ENCODE data around the gene MCRIP1. TPM values are rescaled to one million over a fixed set of nuclear protein-coding genes. Genes with fewer than 3 reads are reported as not detected.

The MCRIP1 gene
- total and polyA plus RNA-seq, 9 of the 15 experiments (the other 6 are each of a cell fraction or from before 2014, with no cell fraction given) = 0.39 to 35.8 (median 9.7) TPM

DNA sequence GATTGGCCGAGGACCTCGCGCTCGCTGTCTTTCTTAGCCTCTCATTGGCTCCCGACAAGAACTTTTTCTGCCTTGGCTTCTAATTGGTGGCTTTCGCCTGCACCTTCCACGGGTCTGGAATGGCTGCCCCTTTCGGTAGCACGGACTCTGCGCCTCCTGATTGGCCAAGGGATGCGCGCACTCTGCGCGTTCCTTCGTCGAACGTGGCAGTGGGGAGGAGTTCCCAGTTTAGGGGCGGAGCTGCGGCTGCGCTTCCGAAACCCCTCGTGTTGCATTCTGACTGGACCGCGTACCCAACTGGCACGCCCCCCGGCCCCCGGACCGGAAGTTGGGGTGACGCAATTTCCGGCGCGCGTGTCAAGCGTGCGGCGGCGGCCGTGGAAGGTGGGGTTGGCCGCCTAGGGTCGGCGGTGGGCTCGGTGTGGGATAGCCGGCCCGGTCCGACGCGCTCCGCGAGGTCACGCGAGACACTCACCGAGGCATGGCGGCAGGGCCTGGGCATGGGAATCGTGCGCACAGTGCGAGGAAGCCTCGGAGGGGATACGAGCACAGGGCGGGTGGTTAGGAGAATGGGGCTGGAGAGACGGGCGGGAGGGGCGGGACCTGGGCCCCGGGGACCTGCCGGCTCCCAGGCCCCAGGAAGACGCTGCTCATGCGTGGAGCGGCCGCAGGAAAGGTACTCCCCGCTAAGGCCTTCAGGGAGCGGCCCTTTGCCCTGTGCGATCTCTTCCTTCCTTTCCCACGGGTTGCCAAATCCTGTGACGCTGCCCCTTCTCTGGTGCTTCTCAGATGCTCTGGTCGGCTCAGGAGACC, 27.9 kb upstream of the MCRIP1 start (continued):
- TF ChIP-seq THRAP3 (IDR thresholded peaks at IDR 0.05; ENCODE audit: borderline replicate concordance) = no peak
- TF ChIP-seq, protein P1, sequence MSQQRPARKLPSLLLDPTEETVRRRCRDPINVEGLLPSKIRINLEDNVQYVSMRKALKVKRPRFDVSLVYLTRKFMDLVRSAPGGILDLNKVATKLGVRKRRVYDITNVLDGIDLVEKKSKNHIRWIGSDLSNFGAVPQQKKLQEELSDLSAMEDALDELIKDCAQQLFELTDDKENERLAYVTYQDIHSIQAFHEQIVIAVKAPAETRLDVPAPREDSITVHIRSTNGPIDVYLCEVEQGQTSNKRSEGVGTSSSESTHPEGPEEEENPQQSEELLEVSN (IDR thresholded peaks at IDR 0.05; ENCODE audit: borderline replicate concordance in 1 of 2, extremely low read depth in 1 of 2, insufficient read depth in 1 of 2, insufficient read length in 1 of 2, low read depth in 1 of 2, low read length in 1 of 2, poor library complexity in 1 of 2, severe bottlenecking in 1 of 2) = peak; percentile 66 to 67
- peak; percentile 69 for TF ChIP-seq TBP (optimal IDR thresholded peaks at IDR 0.05; ENCODE audit: low read depth, low read length)
- TF ChIP-seq, protein P2, sequence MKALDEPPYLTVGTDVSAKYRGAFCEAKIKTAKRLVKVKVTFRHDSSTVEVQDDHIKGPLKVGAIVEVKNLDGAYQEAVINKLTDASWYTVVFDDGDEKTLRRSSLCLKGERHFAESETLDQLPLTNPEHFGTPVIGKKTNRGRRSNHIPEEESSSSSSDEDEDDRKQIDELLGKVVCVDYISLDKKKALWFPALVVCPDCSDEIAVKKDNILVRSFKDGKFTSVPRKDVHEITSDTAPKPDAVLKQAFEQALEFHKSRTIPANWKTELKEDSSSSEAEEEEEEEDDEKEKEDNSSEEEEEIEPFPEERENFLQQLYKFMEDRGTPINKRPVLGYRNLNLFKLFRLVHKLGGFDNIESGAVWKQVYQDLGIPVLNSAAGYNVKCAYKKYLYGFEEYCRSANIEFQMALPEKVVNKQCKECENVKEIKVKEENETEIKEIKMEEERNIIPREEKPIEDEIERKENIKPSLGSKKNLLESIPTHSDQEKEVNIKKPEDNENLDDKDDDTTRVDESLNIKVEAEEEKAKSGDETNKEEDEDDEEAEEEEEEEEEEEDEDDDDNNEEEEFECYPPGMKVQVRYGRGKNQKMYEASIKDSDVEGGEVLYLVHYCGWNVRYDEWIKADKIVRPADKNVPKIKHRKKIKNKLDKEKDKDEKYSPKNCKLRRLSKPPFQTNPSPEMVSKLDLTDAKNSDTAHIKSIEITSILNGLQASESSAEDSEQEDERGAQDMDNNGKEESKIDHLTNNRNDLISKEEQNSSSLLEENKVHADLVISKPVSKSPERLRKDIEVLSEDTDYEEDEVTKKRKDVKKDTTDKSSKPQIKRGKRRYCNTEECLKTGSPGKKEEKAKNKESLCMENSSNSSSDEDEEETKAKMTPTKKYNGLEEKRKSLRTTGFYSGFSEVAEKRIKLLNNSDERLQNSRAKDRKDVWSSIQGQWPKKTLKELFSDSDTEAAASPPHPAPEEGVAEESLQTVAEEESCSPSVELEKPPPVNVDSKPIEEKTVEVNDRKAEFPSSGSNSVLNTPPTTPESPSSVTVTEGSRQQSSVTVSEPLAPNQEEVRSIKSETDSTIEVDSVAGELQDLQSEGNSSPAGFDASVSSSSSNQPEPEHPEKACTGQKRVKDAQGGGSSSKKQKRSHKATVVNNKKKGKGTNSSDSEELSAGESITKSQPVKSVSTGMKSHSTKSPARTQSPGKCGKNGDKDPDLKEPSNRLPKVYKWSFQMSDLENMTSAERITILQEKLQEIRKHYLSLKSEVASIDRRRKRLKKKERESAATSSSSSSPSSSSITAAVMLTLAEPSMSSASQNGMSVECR (CRISPR knock-in tag; IDR thresholded peaks at IDR 0.05) = no peak; the same call in 1 of the 2 replicates
- no peak for TF ChIP-seq MYNN (IDR thresholded peaks at IDR 0.05)
- no peak for TF ChIP-seq MYNN (CRISPR knock-in tag; IDR thresholded peaks at IDR 0.05)
- TF ChIP-seq ZNF79 (CRISPR knock-in tag; IDR thresholded peaks at IDR 0.05; ENCODE audit: low read depth) = peak; percentile 88
- TF ChIP-seq NFYB (IDR thresholded peaks at IDR 0.05; ENCODE audit: extremely low read depth, insufficient read length) = peak; percentile 98
- TF ChIP-seq POLR2H (tag; IDR thresholded peaks at IDR 0.05; ENCODE audit: low read depth) = peak; percentile 69
- no peak for TF ChIP-seq STAT5A (IDR thresholded peaks at IDR 0.05; ENCODE audit: borderline replicate concordance, low read length)
- peak; percentile 100 for TF ChIP-seq ASH1L (IDR thresholded peaks at IDR 0.05; ENCODE audit: borderline replicate concordance, low read depth, partially characterized antibody)
- TF ChIP-seq ZZZ3 (IDR thresholded peaks at IDR 0.05) = no peak
- peak; percentile 41; the same call in 1 of the 2 replicates for TF ChIP-seq FOXM1 (IDR thresholded peaks at IDR 0.05; ENCODE audit: low read depth)
- TF ChIP-seq FOXM1 (CRISPR knock-in tag; IDR thresholded peaks at IDR 0.05; ENCODE audit: low read depth) = no peak
- TF ChIP-seq NR4A1 (CRISPR knock-in tag; IDR thresholded peaks at IDR 0.05) = peak; percentile 95; the same call in 1 of the 2 replicates
- TF ChIP-seq NR4A1 (tag; IDR thresholded peaks at IDR 0.05) = peak; percentile 98
- peak; percentile 78 for TF ChIP-seq ZFX (CRISPR knock-in tag; IDR thresholded peaks at IDR 0.05)
- no peak for TF ChIP-seq CREBBP (IDR thresholded peaks at IDR 0.05; ENCODE audit: low read depth, low read length)
- TF ChIP-seq, protein P3, sequence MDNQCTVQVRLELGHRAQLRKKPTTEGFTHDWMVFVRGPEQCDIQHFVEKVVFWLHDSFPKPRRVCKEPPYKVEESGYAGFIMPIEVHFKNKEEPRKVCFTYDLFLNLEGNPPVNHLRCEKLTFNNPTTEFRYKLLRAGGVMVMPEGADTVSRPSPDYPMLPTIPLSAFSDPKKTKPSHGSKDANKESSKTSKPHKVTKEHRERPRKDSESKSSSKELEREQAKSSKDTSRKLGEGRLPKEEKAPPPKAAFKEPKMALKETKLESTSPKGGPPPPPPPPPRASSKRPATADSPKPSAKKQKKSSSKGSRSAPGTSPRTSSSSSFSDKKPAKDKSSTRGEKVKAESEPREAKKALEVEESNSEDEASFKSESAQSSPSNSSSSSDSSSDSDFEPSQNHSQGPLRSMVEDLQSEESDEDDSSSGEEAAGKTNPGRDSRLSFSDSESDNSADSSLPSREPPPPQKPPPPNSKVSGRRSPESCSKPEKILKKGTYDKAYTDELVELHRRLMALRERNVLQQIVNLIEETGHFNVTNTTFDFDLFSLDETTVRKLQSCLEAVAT (IDR thresholded peaks at IDR 0.05) = peak in 1 of 2 experiments; percentile 100; a peak in 3 of 4 replicates
- TF ChIP-seq ZSCAN32 (CRISPR knock-in tag; IDR thresholded peaks at IDR 0.05) = peak; percentile 72; the same call in 1 of the 2 replicates
- TF ChIP-seq KDM4B (IDR thresholded peaks at IDR 0.05; ENCODE audit: borderline replicate concordance in 2 of 2, low read depth in 1 of 2) = peak in 1 of 2 experiments; percentile 90; a peak in 2 of 4 replicates

Data from K562 (cell line).